GM23248 (cell line): Measurements from ENCODE around the gene TRIM42. TPM values are rescaled to one million over a fixed set of nuclear protein-coding genes. Genes with fewer than 3 reads are reported as not detected.

Source experiments
- DNase-seq: peaks from one replicate; pipeline ENCODE4 v3.0.0-alpha.2; 2015
- H2AFZ ChIP-seq: fragments of 200-600 bp; sonication (generic); 2 replicates; pipeline ENCODE4 v1.6.1; 2016; ENCODE audit warnings: antibody characterized with exemption
- H3F3A ChIP-seq: fragments of 200-600 bp; sonication (generic); 2 replicates; pipeline ENCODE4 v1.6.1; 2016; ENCODE audit warnings: mild to moderate bottlenecking, antibody characterized with exemption, mixed run types; ENCODE audit not compliant: insufficient read depth
- H3K27ac ChIP-seq: fragments of 200-600 bp; sonication (generic); 2 replicates; pipeline ENCODE4 v1.5.1; 2016; ENCODE audit warnings: mild to moderate bottlenecking
- H3K27me3 ChIP-seq: fragments of 200-600 bp; sonication (generic); replicated peaks from 2 replicates; pipeline ENCODE4 v1.6.1; 2016; ENCODE audit warnings: mild to moderate bottlenecking; ENCODE audit not compliant: insufficient read depth
- H3K36me3 ChIP-seq: fragments of 200-600 bp; sonication (generic); 2 replicates; pipeline ENCODE4 v1.6.1; 2016; ENCODE audit warnings: low read depth, mild to moderate bottlenecking
- H3K4me1 ChIP-seq: fragments of 200-600 bp; sonication (generic); 2 replicates; pipeline ENCODE4 v1.6.1; 2016; ENCODE audit warnings: mild to moderate bottlenecking; ENCODE audit not compliant: insufficient read depth
- H3K4me2 ChIP-seq: fragments of 200-600 bp; sonication (generic); one replicate; pipeline ENCODE4 v1.6.1; 2016; ENCODE audit warnings: mild to moderate bottlenecking; ENCODE audit not compliant: unreplicated experiment
- H3K4me3 ChIP-seq: fragments of 200-600 bp; sonication (generic); 2 replicates; pipeline ENCODE4 v1.5.1; 2016; ENCODE audit warnings: mild to moderate bottlenecking
- H3K79me2 ChIP-seq: fragments of 200-600 bp; sonication (generic); 2 replicates; pipeline ENCODE4 v1.6.1; 2016; ENCODE audit warnings: mild to moderate bottlenecking; ENCODE audit not compliant: insufficient read depth
- H3K9ac ChIP-seq: fragments of 200-600 bp; sonication (generic); 2 replicates; pipeline ENCODE4 v1.6.1; 2016; ENCODE audit warnings: mild to moderate bottlenecking
- H3K9me2 ChIP-seq: fragments of 200-600 bp; sonication (generic); 2 replicates; pipeline ENCODE4 v1.6.1; 2016; ENCODE audit warnings: mixed run types, mild to moderate bottlenecking, moderate library complexity; ENCODE audit not compliant: insufficient read depth
- H3K9me3 ChIP-seq: fragments of 200-600 bp; sonication (generic); one replicate; pipeline ENCODE4 v1.6.1; 2017; ENCODE audit warnings: low read depth
- H4K20me1 ChIP-seq: fragments of 200-600 bp; sonication (generic); 2 replicates; pipeline ENCODE4 v1.6.0; 2016; ENCODE audit not compliant: insufficient read depth
- EZH2 ChIP-seq: fragments of 200-600 bp; sonication (generic); IDR thresholded peaks from 2 replicates; pipeline ENCODE4 v1.6.1; 2018; ENCODE audit warnings: antibody characterized with exemption, mild to moderate bottlenecking; ENCODE audit not compliant: insufficient read depth, poor library complexity, severe bottlenecking
- EZH2phosphoT487 ChIP-seq: fragments of 200-600 bp; sonication (generic); IDR thresholded peaks from 2 replicates; pipeline ENCODE4 v1.6.1; 2018; ENCODE audit warnings: antibody characterized with exemption, moderate library complexity, mild to moderate bottlenecking, low read depth; ENCODE audit not compliant: insufficient read depth
- WGBS, 2 experiments: methylation state at CpG; one replicate each; pipeline ENCODE4 v1.1.6; 2015 to 2017; ENCODE audit warnings: low lambda C conversion rate in 2 of 2, low coverage in 1 of 2; ENCODE audit errors: missing lambda C conversion rate in 2 of 2; 5-methylcytosine and 5-hydroxymethylcytosine counted together
- in situ Hi-C: fragments of 300-500 bp; cut with MboI; formaldehyde crosslinking; loops from 2 replicates; pipeline ENCODE4 v1.15.0; 2020
- polyA plus RNA-seq: library from polyadenylated mRNA; unstranded; fragments of >200 nt; fragmentation: Nextera tagmentation; extraction: Ambion mirVana; gene quantifications from 2 replicates; pipeline ENCODE4 v1.2.1, GENCODE V29; 2016
- total RNA-seq: library from RNA; depleted of rRNA; stranded (reverse); fragments of >200 nt; shearing (Covaris generic); gene quantifications from 2 replicates; pipeline ENCODE4 v1.2.3, GENCODE V29; 2014

The TRIM42 gene
- total and polyA plus RNA-seq, 2 experiments from 2014 or later: not detected

- Histone ChIP-seq H4K20me1 (no peaks in the 10 kb centered on the region), H3K4me1 (no peaks in the 10 kb centered on the region), H3F3A (no peaks in the 10 kb centered on the region), H3K79me2 (no peaks in the 10 kb centered on the region), H3K27ac (no peak overlapping the region), H3K4me2 (no peak overlapping the region), H3K9me2 (no peaks in the 10 kb centered on the region), H3K4me3 (no peak overlapping the region), H3K36me3 (no peaks in the 10 kb centered on the region), H2AFZ (no peak overlapping the region), H3K9ac (no peak overlapping the region), H3K27me3 (peaks cover 3% of the 10 kb centered on the region; the same call in 1 of the 2 replicates), H3K9me3 (no peaks in the 10 kb centered on the region)
- 55 to 58% methylated on average over 1 of the region's 1 CpG for WGBS, 2 experiments
- DNase-seq: no peak
- in situ Hi-C loops: no loop called here
- TF ChIP-seq EZH2phosphoT487 (no peak), EZH2 (no peak)
Observed at GRCh38 chr3:140726066-140726465, 48.2 kb downstream of the TRIM42 start.

- no peaks in the 10 kb centered on the region for H3K36me3 ChIP-seq
- no peak overlapping the region for H3K9ac ChIP-seq
- no peaks in the 10 kb centered on the region for H3K79me2 ChIP-seq
- no peaks in the 10 kb centered on the region for H3K9me2 ChIP-seq
- no peaks in the 10 kb centered on the region for H3K9me3 ChIP-seq
- no peaks in the 10 kb centered on the region for H3F3A ChIP-seq
- in situ Hi-C loops: no loop called here
- no peaks in the 10 kb centered on the region for H3K4me1 ChIP-seq
- peaks cover 7% of the 10 kb centered on the region; the same call in 1 of the 2 replicates for H3K27me3 ChIP-seq
- no peak overlapping the region for H3K4me3 ChIP-seq
- DNase-seq: no peak
- H4K20me1 ChIP-seq: no peaks in the 10 kb centered on the region
- no peak overlapping the region for H3K4me2 ChIP-seq
- TF ChIP-seq EZH2phosphoT487 (no peak), EZH2 (no peak)
- H2AFZ ChIP-seq: no peak overlapping the region
- no peak overlapping the region for H3K27ac ChIP-seq
- WGBS, 2 experiments: 28 to 36% methylated on average over 4 of the region's 4 CpGs
Observed at GRCh38 chr3:140727886-140728285, 50.0 kb downstream of the TRIM42 start.

DNA sequence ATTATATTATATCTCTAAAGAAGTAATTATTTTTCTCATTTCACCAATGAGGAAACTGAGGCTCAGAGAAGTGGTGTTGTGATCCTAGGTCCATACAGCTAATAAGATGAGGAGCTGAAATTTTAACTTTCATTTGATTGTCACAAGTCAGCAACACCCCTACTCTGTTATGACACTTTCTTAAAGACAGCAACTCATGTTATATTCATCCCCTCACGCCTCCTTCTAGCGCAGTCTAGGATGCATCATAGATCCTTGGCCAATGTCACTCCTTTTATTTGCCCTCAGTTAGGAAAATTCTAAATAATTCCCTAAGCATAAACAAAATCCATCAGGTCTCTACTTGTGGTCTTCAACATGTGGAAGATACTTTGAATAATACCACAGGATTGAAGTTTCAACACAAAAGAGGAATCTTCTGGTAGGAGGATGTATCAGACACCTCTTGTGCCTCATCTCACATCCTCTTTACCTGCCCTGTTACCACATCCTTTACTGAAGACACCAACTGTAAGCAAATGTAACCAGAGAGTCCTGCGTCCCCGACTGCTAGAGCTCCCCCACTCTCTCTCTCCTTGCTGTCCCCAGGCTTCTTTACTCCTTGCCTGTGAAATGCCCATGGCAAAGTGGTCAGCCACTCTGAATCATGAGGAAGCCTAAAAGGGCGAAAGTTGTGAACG lies 53.7 kb downstream of the TRIM42 start:
- H3K9me3 ChIP-seq: no peaks in the 10 kb centered on the region
- no peak overlapping the region for H2AFZ ChIP-seq
- no peak overlapping the region for H3K4me2 ChIP-seq
- peaks cover 7% of the 10 kb centered on the region; the same call in 1 of the 2 replicates for H3K27me3 ChIP-seq
- H3K36me3 ChIP-seq: no peaks in the 10 kb centered on the region
- H3K9me2 ChIP-seq: no peaks in the 10 kb centered on the region
- TF ChIP-seq EZH2phosphoT487 (no peak), EZH2 (no peak)
- DNase-seq: no peak
- H3K27ac ChIP-seq: no peak overlapping the region
- no peaks in the 10 kb centered on the region for H3K4me1 ChIP-seq
- 53 to 67% methylated on average over 6 of the region's 6 CpGs for WGBS, 2 experiments
- no peaks in the 10 kb centered on the region for H3K79me2 ChIP-seq
- in situ Hi-C loops: no loop called here
- H3K9ac ChIP-seq: no peak overlapping the region
- no peaks in the 10 kb centered on the region for H4K20me1 ChIP-seq
- H3F3A ChIP-seq: no peaks in the 10 kb centered on the region
- no peak overlapping the region for H3K4me3 ChIP-seq

DNA sequence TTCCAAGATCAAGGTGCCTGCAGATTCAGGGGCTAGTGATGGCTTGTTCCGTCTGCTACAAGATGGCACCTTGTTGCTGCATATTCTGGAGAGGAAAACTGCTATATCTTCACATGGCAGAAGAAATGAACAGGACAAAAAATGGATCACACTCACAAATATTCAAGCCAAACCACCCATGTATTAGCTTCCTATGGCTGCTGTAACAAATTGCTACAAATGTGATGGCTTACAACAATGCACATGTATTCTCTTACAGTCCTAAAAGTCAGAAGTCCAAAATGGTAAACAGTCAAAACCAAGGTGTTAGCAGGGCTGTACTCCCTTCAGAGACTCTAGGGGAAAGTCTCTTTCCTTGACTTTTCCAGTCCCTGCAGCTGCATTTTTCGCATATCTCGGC lies 55.8 kb downstream of the TRIM42 start:
- in situ Hi-C loops: no loop called here
- Histone ChIP-seq H3K9me3 (no peaks in the 10 kb centered on the region), H3K27ac (no peak overlapping the region), H3K4me3 (no peak overlapping the region), H3K9me2 (no peaks in the 10 kb centered on the region), H3F3A (no peaks in the 10 kb centered on the region), H3K36me3 (no peaks in the 10 kb centered on the region), H3K79me2 (no peaks in the 10 kb centered on the region), H3K4me1 (no peaks in the 10 kb centered on the region), H3K27me3 (peaks cover 7% of the 10 kb centered on the region; the same call in 1 of the 2 replicates), H4K20me1 (no peaks in the 10 kb centered on the region), H3K9ac (no peak overlapping the region), H3K4me2 (no peak overlapping the region), H2AFZ (no peak overlapping the region)
- DNase-seq: no peak
- 37 to 49% methylated on average over 3 of the region's 3 CpGs for WGBS, 2 experiments
- TF ChIP-seq EZH2phosphoT487 (no peak), EZH2 (no peak)
